ENCODE results near the gene ARL16.

The ARL16 gene

GRCh38 chr17:81647640-81648012, 36.0 kb downstream of the ARL16 start:
- ChIA-PET POLR2A (interaction anchor here (1.1 to 1.5 kb wide), 2 partner anchors 8 to 20 kb away, joined by 3 read pairs; no protein-coding TSS in a partner anchor), CTCF (no interaction called here)
- no peak for DNase-seq (ENCODE audit: extremely low spot score)
- no peak for TF ChIP-seq ARNT (IDR thresholded peaks at IDR 0.05)
- no peak for TF ChIP-seq HDGF (IDR thresholded peaks at IDR 0.05; ENCODE audit: borderline replicate concordance)
- no peak for TF ChIP-seq SUZ12 (IDR thresholded peaks at IDR 0.05)
- TF ChIP-seq PKNOX1 (IDR thresholded peaks at IDR 0.05), result no peak
- no peak for TF ChIP-seq NFRKB (IDR thresholded peaks at IDR 0.05)
- no peak for TF ChIP-seq ZNF384 (IDR thresholded peaks at IDR 0.05)
- TF ChIP-seq TARDBP (IDR thresholded peaks at IDR 0.05), result no peak
- TF ChIP-seq FOXM1 (IDR thresholded peaks at IDR 0.05; ENCODE audit: borderline replicate concordance), result no peak

- no peak for DNase-seq (ENCODE audit: extremely low spot score)
- POLR2A ChIA-PET, result interaction anchor here (0.7 to 1.5 kb wide), 3 partner anchors 9 to 21 kb away, joined by 3 read pairs; no protein-coding TSS in a partner anchor
- no peak for TF ChIP-seq HDGF (IDR thresholded peaks at IDR 0.05; ENCODE audit: borderline replicate concordance)
- no peak for TF ChIP-seq FOXA1 (IDR thresholded peaks at IDR 0.05)
- TF ChIP-seq TARDBP (IDR thresholded peaks at IDR 0.05), result no peak
- no peak for TF ChIP-seq FOXM1 (IDR thresholded peaks at IDR 0.05; ENCODE audit: borderline replicate concordance)
- TF ChIP-seq BHLHE40 (IDR thresholded peaks at IDR 0.05; ENCODE audit: borderline replicate concordance), result no peak
- no peak for TF ChIP-seq SUZ12 (IDR thresholded peaks at IDR 0.05)
- TF ChIP-seq ARNT (IDR thresholded peaks at IDR 0.05), result no peak
- TF ChIP-seq ELF4 (IDR thresholded peaks at IDR 0.05), result no peak
- no peak for TF ChIP-seq CTBP1 (IDR thresholded peaks at IDR 0.05; ENCODE audit: borderline replicate concordance)
- no peak for TF ChIP-seq PKNOX1 (IDR thresholded peaks at IDR 0.05)
- TF ChIP-seq ZNF384 (IDR thresholded peaks at IDR 0.05), result no peak
- no peak for TF ChIP-seq NFRKB (IDR thresholded peaks at IDR 0.05)
- TF ChIP-seq FOXK2 (IDR thresholded peaks at IDR 0.05), result no peak
- TF ChIP-seq L3MBTL2 (conservative IDR thresholded peaks at IDR 0.05), result no peak
- no peak for TF ChIP-seq LEF1 (IDR thresholded peaks at IDR 0.05; ENCODE audit: borderline replicate concordance)
- no peak for TF ChIP-seq SP1 (IDR thresholded peaks at IDR 0.05)
- CTCF ChIA-PET, result no interaction called here
Measured at GRCh38 chr17:81646869-81647600, 36.6 kb downstream of the ARL16 start.

GRCh38 chr17:81644976-81645952, 38.3 kb downstream of the ARL16 start:
- CTCF ChIA-PET, result no interaction called here
- no peak for DNase-seq (ENCODE audit: extremely low spot score)
- TF ChIP-seq LEF1 (IDR thresholded peaks at IDR 0.05; ENCODE audit: borderline replicate concordance) (no peak), ZNF384 (IDR thresholded peaks at IDR 0.05) (no peak)
- POLR2A ChIA-PET, result interaction anchor here (1.3 kb wide), 1 partner anchor 20 kb away, joined by 3 read pairs; no protein-coding TSS in a partner anchor

- no peak for DNase-seq (ENCODE audit: extremely low spot score)
- CTCF ChIA-PET, result no interaction called here
- no peak for TF ChIP-seq NFRKB (IDR thresholded peaks at IDR 0.05)
- POLR2A ChIA-PET, result interaction anchor here (1.3 kb wide), 1 partner anchor 21 kb away, joined by 3 read pairs; no protein-coding TSS in a partner anchor
Measured at GRCh38 chr17:81644496-81644895, 39.1 kb downstream of the ARL16 start.

- POLR2A ChIA-PET, result interaction anchor here (0.7 kb wide), 1 partner anchor 89 kb away, joined by 3 read pairs; no protein-coding TSS in a partner anchor
Measured at GRCh38 chr17:81641825-81642489, 41.6 kb downstream of the ARL16 start.

GRCh38 chr17:81640011-81640410, 43.6 kb downstream of the ARL16 start:
- no peak for TF ChIP-seq ELF4 (IDR thresholded peaks at IDR 0.05)
- TF ChIP-seq SUZ12 (IDR thresholded peaks at IDR 0.05), result no peak
- no peak for TF ChIP-seq ARNT (IDR thresholded peaks at IDR 0.05)
- no peak for TF ChIP-seq FOXK2 (IDR thresholded peaks at IDR 0.05)
- TF ChIP-seq LEF1 (IDR thresholded peaks at IDR 0.05; ENCODE audit: borderline replicate concordance), result no peak
- TF ChIP-seq L3MBTL2 (conservative IDR thresholded peaks at IDR 0.05), result no peak
- TF ChIP-seq CTBP1 (IDR thresholded peaks at IDR 0.05; ENCODE audit: borderline replicate concordance), result no peak
- no peak for TF ChIP-seq SP1 (IDR thresholded peaks at IDR 0.05)
- TF ChIP-seq TARDBP (IDR thresholded peaks at IDR 0.05), result no peak
- TF ChIP-seq ZNF384 (IDR thresholded peaks at IDR 0.05), result no peak
- TF ChIP-seq HDGF (IDR thresholded peaks at IDR 0.05; ENCODE audit: borderline replicate concordance), result no peak
- no peak for DNase-seq (ENCODE audit: extremely low spot score)
- ChIA-PET CTCF (no interaction called here), POLR2A (no interaction called here)

More at GRCh38 chr17:81641825-81642489, 41.6 kb downstream of the ARL16 start:
- TF ChIP-seq TARDBP (IDR thresholded peaks at IDR 0.05), result no peak
- CTCF ChIA-PET, result no interaction called here
- no peak for DNase-seq (ENCODE audit: extremely low spot score)

Measured in HEK293T (cell line).